ENCODE measurements around the gene P2RY6. TPM values are rescaled to one million over a fixed set of nuclear protein-coding genes. Genes with fewer than 3 reads are reported as not detected.

P2RY6 gene
- total RNA-seq, 1 donor from 2014 or later, result 0.74 TPM

DNA sequence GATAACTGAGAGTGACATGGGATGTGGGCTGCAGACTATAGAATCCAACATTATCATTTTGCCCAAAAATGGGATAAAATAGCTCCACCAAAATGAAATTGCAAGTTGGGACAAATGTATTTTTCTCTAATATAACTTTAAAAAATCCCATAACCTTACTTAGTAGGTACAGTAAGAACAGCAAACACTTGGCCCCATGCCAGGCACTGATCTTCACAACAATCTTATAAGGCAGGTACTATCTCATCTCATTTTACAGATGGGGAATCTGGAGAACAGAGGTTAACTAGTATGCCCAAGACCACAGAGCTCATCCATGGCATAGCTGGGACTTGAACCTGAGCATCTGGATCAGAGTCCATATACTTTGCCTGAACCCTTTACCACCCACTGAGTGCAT lies 22.5 kb downstream of the P2RY6 start:
- TF ChIP-seq, protein P1, sequence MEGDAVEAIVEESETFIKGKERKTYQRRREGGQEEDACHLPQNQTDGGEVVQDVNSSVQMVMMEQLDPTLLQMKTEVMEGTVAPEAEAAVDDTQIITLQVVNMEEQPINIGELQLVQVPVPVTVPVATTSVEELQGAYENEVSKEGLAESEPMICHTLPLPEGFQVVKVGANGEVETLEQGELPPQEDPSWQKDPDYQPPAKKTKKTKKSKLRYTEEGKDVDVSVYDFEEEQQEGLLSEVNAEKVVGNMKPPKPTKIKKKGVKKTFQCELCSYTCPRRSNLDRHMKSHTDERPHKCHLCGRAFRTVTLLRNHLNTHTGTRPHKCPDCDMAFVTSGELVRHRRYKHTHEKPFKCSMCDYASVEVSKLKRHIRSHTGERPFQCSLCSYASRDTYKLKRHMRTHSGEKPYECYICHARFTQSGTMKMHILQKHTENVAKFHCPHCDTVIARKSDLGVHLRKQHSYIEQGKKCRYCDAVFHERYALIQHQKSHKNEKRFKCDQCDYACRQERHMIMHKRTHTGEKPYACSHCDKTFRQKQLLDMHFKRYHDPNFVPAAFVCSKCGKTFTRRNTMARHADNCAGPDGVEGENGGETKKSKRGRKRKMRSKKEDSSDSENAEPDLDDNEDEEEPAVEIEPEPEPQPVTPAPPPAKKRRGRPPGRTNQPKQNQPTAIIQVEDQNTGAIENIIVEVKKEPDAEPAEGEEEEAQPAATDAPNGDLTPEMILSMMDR (IDR thresholded peaks at IDR 0.05; ENCODE audit: unreplicated experiment), result no peak
- Mint-ChIP-seq H3K4me3 (ENCODE audit: unreplicated experiment) (no peak overlapping the region), H3K4me1 (ENCODE audit: unreplicated experiment) (peaks cover 8% of the 10 kb centered on the region), H3K36me3 (ENCODE audit: low read depth, unreplicated experiment) (peaks cover 10% of the 10 kb centered on the region), H3K9me3 (ENCODE audit: unreplicated experiment) (no peaks in the 10 kb centered on the region), H3K27me3 (ENCODE audit: unreplicated experiment) (peaks cover 7% of the 10 kb centered on the region), H3K27ac (ENCODE audit: unreplicated experiment) (no peak overlapping the region)
- no peak for DNase-seq (ENCODE audit: low spot score)

DNA sequence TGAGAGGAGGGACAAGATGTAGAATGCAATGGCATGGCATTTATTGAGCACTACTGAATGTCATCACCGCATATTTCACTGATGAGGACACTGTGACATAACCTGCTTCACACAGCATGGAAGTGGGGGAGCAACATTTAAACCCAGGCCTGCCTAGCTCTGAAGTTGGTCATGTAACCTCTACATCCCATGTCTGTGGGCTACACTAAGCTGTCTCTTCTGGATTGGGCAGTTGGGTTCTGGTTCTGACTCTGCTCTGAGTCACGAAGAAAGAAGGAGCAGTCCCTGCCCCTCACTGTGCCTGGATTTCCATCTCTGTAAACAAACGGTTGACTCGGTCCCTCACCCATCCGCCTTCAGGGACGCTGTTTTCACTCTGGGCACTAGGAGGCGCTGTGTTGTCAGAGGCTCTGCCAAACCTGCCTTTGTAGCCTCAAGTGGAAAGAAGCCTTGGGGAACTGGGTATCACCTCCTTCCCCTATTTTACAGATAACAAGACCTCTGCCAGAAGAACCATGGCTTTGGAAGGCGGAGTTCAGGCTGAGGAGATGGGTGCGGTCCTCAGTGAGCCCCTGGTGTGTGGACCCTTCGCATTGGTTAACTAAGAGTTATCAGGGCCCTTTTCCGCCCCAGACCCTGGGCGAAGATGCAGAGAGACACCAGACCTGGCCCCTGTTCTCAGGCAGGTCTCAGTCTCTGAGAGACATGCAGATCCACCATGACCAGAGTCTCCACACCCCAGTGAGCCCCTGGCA lies 23.3 kb downstream of the P2RY6 start:
- peak; percentile 85 for DNase-seq (ENCODE audit: low spot score)
- H3K27me3 Mint-ChIP-seq (ENCODE audit: unreplicated experiment), result peaks cover 5% of the 10 kb centered on the region
- no peaks in the 10 kb centered on the region for H3K9me3 Mint-ChIP-seq (ENCODE audit: unreplicated experiment)
- no peak overlapping the region for H3K27ac Mint-ChIP-seq (ENCODE audit: unreplicated experiment)
- H3K4me1 Mint-ChIP-seq (ENCODE audit: unreplicated experiment), result peaks cover 8% of the 10 kb centered on the region
- TF ChIP-seq, protein P1 (IDR thresholded peaks at IDR 0.05; ENCODE audit: unreplicated experiment), result peak; percentile 92
- H3K36me3 Mint-ChIP-seq (ENCODE audit: low read depth, unreplicated experiment), result peaks cover 10% of the 10 kb centered on the region
- no peak overlapping the region for H3K4me3 Mint-ChIP-seq (ENCODE audit: unreplicated experiment)

GRCh38 chr11:73295996-73296318 lies 23.8 kb downstream of the P2RY6 start:
- H3K36me3 Mint-ChIP-seq (ENCODE audit: low read depth, unreplicated experiment), result peaks cover 10% of the 10 kb centered on the region
- H3K27ac Mint-ChIP-seq (ENCODE audit: unreplicated experiment), result no peak overlapping the region
- no peaks in the 10 kb centered on the region for H3K9me3 Mint-ChIP-seq (ENCODE audit: unreplicated experiment)
- peaks cover 2% of the 10 kb centered on the region for H3K27me3 Mint-ChIP-seq (ENCODE audit: unreplicated experiment)
- no peak overlapping the region for H3K4me3 Mint-ChIP-seq (ENCODE audit: unreplicated experiment)
- TF ChIP-seq, protein P1 (IDR thresholded peaks at IDR 0.05; ENCODE audit: unreplicated experiment), result no peak
- H3K4me1 Mint-ChIP-seq (ENCODE audit: unreplicated experiment), result peaks cover 8% of the 10 kb centered on the region
- DNase-seq (ENCODE audit: low spot score), result no peak

- H3K27ac Mint-ChIP-seq (ENCODE audit: unreplicated experiment), result no peak overlapping the region
- H3K4me1 Mint-ChIP-seq (ENCODE audit: unreplicated experiment), result peaks cover 8% of the 10 kb centered on the region
- no peaks in the 10 kb centered on the region for H3K9me3 Mint-ChIP-seq (ENCODE audit: unreplicated experiment)
- H3K36me3 Mint-ChIP-seq (ENCODE audit: low read depth, unreplicated experiment), result peaks cover 10% of the 10 kb centered on the region
- TF ChIP-seq, protein P1 (IDR thresholded peaks at IDR 0.05; ENCODE audit: unreplicated experiment), result no peak
- H3K27me3 Mint-ChIP-seq (ENCODE audit: unreplicated experiment), result peaks cover 2% of the 10 kb centered on the region
- no peak for DNase-seq (ENCODE audit: low spot score)
- no peak overlapping the region for H3K4me3 Mint-ChIP-seq (ENCODE audit: unreplicated experiment)
Observed at GRCh38 chr11:73296501-73297230, 24.5 kb downstream of the P2RY6 start.

- Mint-ChIP-seq H3K4me1 (ENCODE audit: unreplicated experiment) (peaks cover 8% of the 10 kb centered on the region), H3K27me3 (ENCODE audit: unreplicated experiment) (peaks cover 3% of the 10 kb centered on the region), H3K27ac (ENCODE audit: unreplicated experiment) (no peak overlapping the region), H3K4me3 (ENCODE audit: unreplicated experiment) (no peak overlapping the region), H3K36me3 (ENCODE audit: low read depth, unreplicated experiment) (peaks cover 10% of the 10 kb centered on the region), H3K9me3 (ENCODE audit: unreplicated experiment) (no peaks in the 10 kb centered on the region)
- TF ChIP-seq, protein P1 (IDR thresholded peaks at IDR 0.05; ENCODE audit: unreplicated experiment), result no peak
- DNase-seq (ENCODE audit: low spot score), result no peak
Observed at GRCh38 chr11:73297231-73297590, 25.1 kb downstream of the P2RY6 start.
